COR-L47 (cell line): ENCODE results near the gene SFMBT1.

Source experiments
- DNase-seq: peaks from one replicate; lab custom pipeline; 2025; lab: John Stamatoyannopoulos, UW

SFMBT1 gene

DNA sequence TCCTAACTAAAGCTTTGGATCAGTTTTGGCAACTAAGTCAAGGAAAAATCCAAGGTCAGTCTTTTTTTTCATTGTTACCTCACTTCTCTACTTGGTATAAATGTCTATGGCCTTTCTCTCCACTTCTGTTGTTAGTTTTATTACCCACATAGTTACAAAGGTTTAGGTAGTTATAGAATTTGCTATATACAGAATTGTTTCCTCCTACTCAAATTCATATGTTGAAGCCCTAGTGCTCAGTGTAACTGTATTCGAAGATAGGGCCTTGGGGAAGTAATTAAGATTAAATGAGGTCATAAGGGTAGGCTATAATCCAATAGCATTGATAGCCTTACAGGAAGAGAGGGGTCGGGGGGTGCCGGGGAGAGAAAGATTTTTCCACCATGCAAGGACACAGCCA, 128.8 kb downstream of the SFMBT1 start:
- no peak for DNase-seq

- no peak for DNase-seq
Observed at GRCh38 chr3:52915294-52915693, 130.6 kb downstream of the SFMBT1 start.

GRCh38 chr3:52912885-52913731, 132.8 kb downstream of the SFMBT1 start:
- DNase-seq, result no peak

DNA sequence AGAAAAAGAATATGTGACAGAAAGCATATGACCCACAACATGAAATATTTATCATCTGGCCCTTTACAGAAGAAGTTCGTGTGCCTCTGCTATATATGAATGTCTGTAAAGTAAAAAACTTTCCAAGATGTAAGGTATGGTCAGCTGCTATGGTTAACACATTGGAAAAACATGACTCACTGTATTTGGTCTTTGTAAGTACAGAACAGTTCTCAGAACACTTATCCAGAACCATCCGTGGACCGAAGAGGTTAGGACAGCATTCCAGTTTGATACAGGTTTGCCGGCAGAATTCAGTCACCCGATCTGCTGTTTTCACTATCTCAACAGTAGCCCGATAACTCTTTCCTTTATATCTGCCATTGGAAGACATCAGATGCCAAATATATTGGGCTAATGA, 135.1 kb downstream of the SFMBT1 start:
- DNase-seq, result no peak

GRCh38 chr3:52907497-52907896, 138.4 kb downstream of the SFMBT1 start:
- DNase-seq, result no peak

GRCh38 chr3:52904552-52904951, 141.3 kb downstream of the SFMBT1 start:
- no peak for DNase-seq

GRCh38 chr3:52904000-52904399, 141.9 kb downstream of the SFMBT1 start:
- DNase-seq, result no peak

DNA sequence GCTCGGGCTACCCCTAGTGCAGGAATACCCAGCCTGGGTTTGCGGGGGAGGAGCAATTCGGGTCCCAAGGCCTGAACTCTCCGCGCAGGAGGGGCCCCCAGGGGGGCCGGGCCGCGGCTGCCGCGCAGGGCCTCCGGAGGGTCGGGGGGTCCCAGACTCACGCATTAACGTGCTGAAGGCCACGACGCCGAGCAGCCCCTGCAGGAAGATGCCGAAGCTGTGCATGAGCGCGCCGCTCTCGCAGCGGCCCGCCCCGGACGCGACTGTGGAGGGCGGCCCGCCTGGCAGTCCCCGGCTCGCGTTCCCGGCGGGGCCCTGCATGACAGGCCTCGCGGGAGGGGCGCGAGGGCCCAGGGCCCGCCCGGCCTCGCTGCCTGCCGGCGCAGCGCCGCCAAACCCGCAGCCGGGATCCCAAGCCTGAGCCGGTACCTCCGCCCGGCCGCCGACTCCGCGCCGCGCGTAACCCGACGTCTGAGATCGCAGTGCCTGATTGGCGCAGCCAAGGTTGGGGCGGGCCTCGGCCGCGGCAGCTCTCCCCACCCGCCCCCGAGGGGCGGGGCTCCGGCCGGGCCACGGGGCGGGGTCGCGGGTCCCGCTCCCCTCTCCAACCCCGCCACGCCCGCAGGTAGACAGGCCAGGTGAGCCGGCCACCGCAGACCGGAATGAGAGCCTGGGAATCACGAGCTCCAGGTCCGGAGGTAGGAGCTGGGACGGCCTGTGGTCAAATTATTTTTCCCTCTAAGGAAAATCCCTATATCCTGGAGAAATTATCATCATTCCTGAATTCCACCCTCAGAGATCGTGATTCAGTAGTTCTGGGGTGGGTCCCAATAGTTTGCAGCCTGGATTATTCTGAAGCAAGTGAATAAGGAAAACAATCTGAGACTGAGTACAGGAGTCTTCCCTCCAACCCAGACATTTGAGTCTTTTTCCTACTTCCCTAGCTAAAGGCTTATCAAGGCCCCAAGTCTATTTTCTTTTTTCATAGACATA, 148.4 kb downstream of the SFMBT1 start, which contains the start of gene STIMATE:
STIMATE (minus strand) TSS at position 419 of the 993 bp plus-strand sequence; CDS start at position 321, 98 bp downstream.
- DNase-seq, result peak; percentile 45

GRCh38 chr3:52896613-52897012, 149.3 kb downstream of the SFMBT1 start:
- no peak for DNase-seq

DNA sequence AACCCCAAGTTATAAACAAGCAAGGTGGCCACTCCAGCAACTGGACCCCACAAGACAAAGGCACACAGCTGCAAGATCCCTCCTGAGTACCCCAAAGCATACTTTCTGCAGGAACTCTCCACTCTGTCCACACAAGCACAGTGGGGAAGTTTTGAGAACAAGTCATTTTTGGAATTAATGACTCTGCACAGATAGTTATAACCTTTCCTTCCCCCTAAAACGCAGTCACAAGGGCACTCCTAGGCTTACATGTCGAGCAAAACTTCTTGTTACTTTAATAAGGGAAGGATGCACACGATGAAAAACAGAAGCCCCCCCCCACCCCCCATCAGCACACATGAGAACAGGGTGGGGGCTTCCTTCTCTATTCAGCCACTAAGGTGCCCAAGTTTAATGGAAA, 149.7 kb downstream of the SFMBT1 start:
- no peak for DNase-seq

DNA sequence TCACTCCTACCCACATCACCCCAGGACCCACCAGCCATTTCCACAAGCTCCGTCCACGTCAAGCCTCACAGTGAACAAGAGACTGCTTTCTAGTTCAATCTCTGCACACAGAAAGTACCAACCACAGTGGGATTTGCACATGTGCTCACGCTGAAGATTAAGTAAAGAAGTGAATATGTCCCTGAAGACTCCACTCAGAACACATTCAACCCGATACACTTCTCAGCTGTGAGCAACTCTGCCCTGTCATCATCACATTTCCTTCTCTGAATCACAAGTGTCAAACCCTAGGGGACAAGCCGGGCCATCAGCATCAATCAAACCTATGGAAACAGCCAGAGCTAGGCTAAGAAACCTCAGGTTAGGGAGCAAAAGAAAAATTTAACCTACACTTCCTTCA, 150.5 kb downstream of the SFMBT1 start:
- DNase-seq, result no peak

- no peak for DNase-seq
Observed at GRCh38 chr3:52894756-52895155, 151.1 kb downstream of the SFMBT1 start.

DNA sequence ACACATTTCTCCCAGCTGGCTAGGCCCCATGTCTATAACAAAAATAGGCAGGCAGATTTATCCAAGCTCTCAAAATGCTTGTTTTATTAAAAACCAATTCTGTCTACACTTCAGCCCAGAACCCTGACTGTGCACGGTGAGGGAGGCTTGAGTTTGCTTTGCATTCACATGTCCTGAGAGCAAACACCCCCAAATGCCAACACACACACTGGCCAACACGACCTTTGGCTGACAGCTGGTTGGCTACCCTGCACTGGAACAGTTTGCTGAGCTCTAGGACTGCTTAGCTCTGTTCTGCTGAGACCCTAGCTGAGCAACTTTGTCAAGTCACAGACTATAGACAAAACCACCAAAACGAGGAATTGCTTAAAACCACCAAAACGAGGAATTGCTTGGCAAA, 152.2 kb downstream of the SFMBT1 start:
- no peak for DNase-seq

GRCh38 chr3:52892625-52893311, 153.1 kb downstream of the SFMBT1 start:
- DNase-seq, result no peak

DNA sequence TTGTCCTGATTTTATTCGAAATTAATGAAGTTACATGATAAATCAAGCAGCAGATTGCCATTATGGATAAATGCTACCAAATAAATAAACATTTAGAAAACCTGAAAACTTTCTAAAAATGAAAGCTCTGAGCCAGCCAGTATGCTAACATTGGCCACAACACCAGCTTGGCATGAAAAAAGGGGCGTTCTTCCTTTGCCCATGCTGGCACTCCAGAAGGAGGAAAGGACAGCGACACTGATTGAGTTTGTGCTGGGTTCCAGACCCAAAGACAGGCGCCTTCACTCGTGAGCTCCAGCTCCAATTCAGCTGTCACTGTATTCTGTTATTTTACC, 153.6 kb downstream of the SFMBT1 start:
- DNase-seq, result no peak

DNA sequence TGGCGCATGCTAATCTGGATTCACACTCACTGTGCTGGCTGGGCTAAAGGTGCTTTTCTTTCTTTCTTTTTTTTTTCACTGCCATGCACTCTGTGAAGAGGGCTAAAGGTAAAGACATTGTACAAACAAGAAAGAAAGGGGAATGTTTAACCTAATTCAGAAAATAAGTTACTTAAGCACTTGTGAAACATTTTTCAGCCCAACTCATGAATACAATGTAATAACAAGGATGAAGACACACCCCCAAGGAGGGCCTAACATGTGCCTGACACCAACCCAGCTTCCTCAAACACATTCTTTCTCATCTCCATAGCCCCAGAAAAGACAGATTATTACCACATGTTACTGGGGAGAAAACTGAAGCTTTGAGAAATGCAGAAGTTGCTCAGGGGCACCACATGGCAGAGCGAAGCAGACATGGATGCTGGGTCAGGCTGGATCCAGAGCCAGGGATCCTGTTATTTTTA, 154.2 kb downstream of the SFMBT1 start:
- no peak for DNase-seq

DNA sequence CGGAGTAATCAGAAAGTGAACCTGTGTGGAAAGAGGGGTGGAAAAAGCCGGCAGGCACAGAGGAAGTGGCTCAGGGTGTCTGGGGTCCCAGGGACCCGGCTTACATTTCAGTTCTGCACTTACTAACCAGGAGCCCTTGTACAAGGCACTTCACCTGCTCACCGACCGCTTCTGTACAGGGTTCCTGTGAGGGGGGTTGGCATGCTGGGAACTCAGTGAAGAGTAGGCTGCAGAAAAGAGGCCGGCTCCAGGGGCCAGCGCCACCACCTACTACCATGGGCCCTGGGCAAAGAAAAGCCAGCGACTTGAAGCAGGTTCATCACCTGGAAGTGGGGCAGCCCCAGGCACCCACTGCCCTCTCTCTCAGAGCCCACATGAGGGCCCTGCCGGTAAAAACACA, 154.7 kb downstream of the SFMBT1 start:
- DNase-seq, result no peak

- DNase-seq, result no peak
Observed at GRCh38 chr3:52890735-52891134, 155.1 kb downstream of the SFMBT1 start.

GRCh38 chr3:52889901-52890300, 156.0 kb downstream of the SFMBT1 start:
- no peak for DNase-seq

GRCh38 chr3:52887166-52887565, 158.7 kb downstream of the SFMBT1 start:
- no peak for DNase-seq

DNA sequence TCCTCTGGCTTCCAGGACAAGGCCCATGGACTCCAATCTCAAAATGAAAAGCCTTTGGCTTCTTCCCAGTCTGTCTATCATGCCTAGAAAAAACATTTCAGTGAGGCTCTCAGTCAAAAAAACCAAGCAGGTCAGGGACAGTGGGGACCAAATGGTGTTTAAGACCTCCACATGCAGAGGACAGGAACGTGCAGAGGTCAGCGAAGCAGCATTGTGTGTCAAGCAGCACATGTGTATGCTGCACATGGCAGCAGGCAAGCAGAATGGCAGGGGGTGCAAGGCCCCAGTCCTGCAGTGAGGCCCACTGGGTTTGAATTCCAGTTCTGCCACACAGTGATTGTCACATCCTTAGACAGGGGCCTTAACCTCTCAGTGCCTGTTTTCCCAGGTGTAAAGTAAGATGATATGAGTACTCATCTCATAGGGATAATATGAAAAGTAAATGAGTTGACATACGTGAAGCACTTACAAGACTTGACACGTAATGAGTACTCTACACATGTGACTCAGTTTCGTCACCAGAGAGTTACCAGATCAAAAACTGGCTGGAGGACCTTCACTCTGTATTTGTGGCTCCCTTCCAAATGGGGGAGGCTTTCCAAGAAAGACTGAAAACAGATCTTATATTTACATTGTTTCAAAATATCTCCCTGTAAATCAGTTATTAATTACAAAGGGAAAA, 159.7 kb downstream of the SFMBT1 start:
- no peak for DNase-seq

GRCh38 chr3:52882377-52882776, 163.5 kb downstream of the SFMBT1 start:
- DNase-seq, result no peak
